Measurements from ENCODE around the gene IL1RAPL1.

GRCh38 chrX:29148511-29148910, 561.3 kb downstream of the IL1RAPL1 start:
- TF ChIP-seq CTCF (IDR thresholded peaks at IDR 0.05; ENCODE audit: borderline replicate concordance, extremely low read depth, low read length, poor library complexity, severe bottlenecking) = no peak
- TF ChIP-seq EZH2 (IDR thresholded peaks at IDR 0.05; ENCODE audit: borderline replicate concordance, low read depth, low read length, severe bottlenecking) = no peak

All from DND-41 (cell line).